Neural progenitor cell (in vitro differentiated cells): ENCODE data around the gene ATF5. TPM values are rescaled to one million over a fixed set of nuclear protein-coding genes. Genes with fewer than 3 reads are reported as not detected.

Experiments used
- DNase-seq: peaks from one replicate; pipeline ENCODE4 v3.0.0-alpha.2; 2016; ENCODE audit warnings: low spot score
- H2AFZ ChIP-seq: fragments of 200-600 bp; sonication (generic); replicated peaks from 2 replicates; pipeline ENCODE4 v1.6.1; 2016; ENCODE audit warnings: antibody characterized with exemption
- H3F3A ChIP-seq: fragments of 200-600 bp; sonication (generic); 2 replicates; pipeline ENCODE4 v1.6.1; 2016; ENCODE audit warnings: antibody characterized with exemption, low read depth
- H3K27ac ChIP-seq: fragments of 200-600 bp; sonication (generic); 2 replicates; pipeline ENCODE4 v1.5.1; 2016; ENCODE audit warnings: mild to moderate bottlenecking
- H3K27me3 ChIP-seq: fragments of 200-600 bp; sonication (generic); 2 replicates; pipeline ENCODE4 v1.6.1; 2016; ENCODE audit warnings: mild to moderate bottlenecking, moderate library complexity
- H3K36me3 ChIP-seq: fragments of 200-600 bp; sonication (generic); 2 replicates; pipeline ENCODE4 v1.5.1; 2016
- H3K4me1 ChIP-seq: fragments of 200-600 bp; sonication (generic); 2 replicates; pipeline ENCODE4 v1.6.1; 2016; ENCODE audit warnings: mixed run types
- H3K4me2 ChIP-seq: fragments of 200-600 bp; sonication (generic); 2 replicates; pipeline ENCODE4 v1.6.1; 2016
- H3K4me3 ChIP-seq: fragments of 200-600 bp; sonication (generic); 2 replicates; pipeline ENCODE4 v1.5.1; 2016
- H3K79me2 ChIP-seq: fragments of 200-600 bp; sonication (generic); 2 replicates; pipeline ENCODE4 v1.6.1; 2016; ENCODE audit warnings: low read depth
- H3K9ac ChIP-seq: fragments of 200-600 bp; sonication (generic); 2 replicates; pipeline ENCODE4 v1.6.1; 2016
- H3K9me3 ChIP-seq: fragments of 200-600 bp; sonication (generic); 2 replicates; pipeline ENCODE4 v1.5.1; 2016; ENCODE audit warnings: low read depth
- H4K20me1 ChIP-seq: fragments of 200-600 bp; sonication (generic); 2 replicates; pipeline ENCODE4 v1.6.1; 2016; ENCODE audit warnings: low read depth
- H3K27ac Mint-ChIP-seq: 3 replicates; pipeline ENCODE4 v1.8.0; 2021; ENCODE audit warnings: mixed read lengths
- H3K27me3 Mint-ChIP-seq: 2 replicates; pipeline ENCODE4 v1.8.0; 2022; ENCODE audit warnings: low read depth, mild to moderate bottlenecking, inconsistent platforms, moderate library complexity, mixed read lengths; ENCODE audit not compliant: insufficient read depth
- H3K36me3 Mint-ChIP-seq: 3 replicates; pipeline ENCODE4 v1.8.0; 2021; ENCODE audit warnings: mixed read lengths
- H3K4me1 Mint-ChIP-seq: 3 replicates; pipeline ENCODE4 v1.8.0; 2021; ENCODE audit warnings: mixed read lengths
- H3K4me3 Mint-ChIP-seq: 3 replicates; pipeline ENCODE4 v1.8.0; 2021; ENCODE audit warnings: mild to moderate bottlenecking, moderate library complexity, mixed read lengths
- H3K9me3 Mint-ChIP-seq: 3 replicates; pipeline ENCODE4 v1.8.0; 2020; ENCODE audit warnings: mixed read lengths
- CTCF ChIP-seq: fragments of 200-600 bp; sonication (generic); IDR thresholded peaks from 2 replicates; pipeline ENCODE4 v1.5.1; 2017; ENCODE audit warnings: antibody characterized with exemption, mild to moderate bottlenecking
- EZH2 ChIP-seq: fragments of 200-600 bp; sonication (generic); IDR thresholded peaks from 2 replicates; pipeline ENCODE4 v1.6.1; 2017; ENCODE audit warnings: antibody characterized with exemption, mild to moderate bottlenecking, moderate library complexity
- EZH2phosphoT487 ChIP-seq: fragments of 200-600 bp; sonication (generic); IDR thresholded peaks from 2 replicates; pipeline ENCODE4 v1.6.1; 2017; ENCODE audit warnings: antibody characterized with exemption
- total RNA-seq: library from RNA; depleted of rRNA; stranded (reverse); fragments of >200 nt; gene quantifications from 2 replicates; pipeline ENCODE4 v1.2.3, GENCODE V29; 2015; ENCODE audit warnings: low replicate concordance

Gene ATF5
- total RNA-seq, 1 donor from 2014 or later: 1.6 TPM

GRCh38 chr19:49949742-49950589, 21.0 kb downstream of the ATF5 start:
- Histone ChIP-seq H3K4me1 (no peaks in the 10 kb centered on the region), H3K9me3 (no peaks in the 10 kb centered on the region), H3K9ac (no peak overlapping the region), H3K36me3 (no peaks in the 10 kb centered on the region), H3K27me3 (no peaks in the 10 kb centered on the region), H3K4me3 (no peak overlapping the region), H3F3A (no peaks in the 10 kb centered on the region), H3K4me2 (no peak overlapping the region), H2AFZ (no peak overlapping the region), H3K79me2 (no peaks in the 10 kb centered on the region), H3K27ac (no peak overlapping the region), H4K20me1 (no peaks in the 10 kb centered on the region)
- Mint-ChIP-seq H3K27ac (peak overlapping the region; percentile 86), H3K9me3 (no peaks in the 10 kb centered on the region), H3K27me3 (peaks cover 3% of the 10 kb centered on the region), H3K4me1 (peaks cover 26% of the 10 kb centered on the region), H3K36me3 (no peaks in the 10 kb centered on the region), H3K4me3 (peak overlapping the region; percentile 53)
- no peak for TF ChIP-seq EZH2phosphoT487
- TF ChIP-seq EZH2: no peak
- TF ChIP-seq CTCF: no peak
- no peak for DNase-seq

- H3K27ac Mint-ChIP-seq: peak overlapping the region; percentile 51
- no peaks in the 10 kb centered on the region for H3K9me3 Mint-ChIP-seq
- H3K36me3 Mint-ChIP-seq: no peaks in the 10 kb centered on the region
- Histone ChIP-seq H3K4me3 (no peak overlapping the region), H3K9ac (no peak overlapping the region), H3K4me1 (no peaks in the 10 kb centered on the region), H3K27me3 (no peaks in the 10 kb centered on the region), H3K9me3 (no peaks in the 10 kb centered on the region), H3K79me2 (no peaks in the 10 kb centered on the region), H4K20me1 (no peaks in the 10 kb centered on the region), H2AFZ (no peak overlapping the region), H3F3A (no peaks in the 10 kb centered on the region), H3K27ac (no peak overlapping the region), H3K36me3 (no peaks in the 10 kb centered on the region), H3K4me2 (no peak overlapping the region)
- peaks cover 26% of the 10 kb centered on the region for H3K4me1 Mint-ChIP-seq
- H3K27me3 Mint-ChIP-seq: peaks cover 3% of the 10 kb centered on the region
- no peak for DNase-seq
- TF ChIP-seq EZH2phosphoT487: no peak
- no peak for TF ChIP-seq CTCF
- TF ChIP-seq EZH2: no peak
- H3K4me3 Mint-ChIP-seq: no peak overlapping the region
These were observed 21.6 kb downstream of the ATF5 start for GRCh38 chr19:49950590-49950948.

- H3K4me1 ChIP-seq: no peaks in the 10 kb centered on the region
- H3K27ac ChIP-seq: no peak overlapping the region
- no peaks in the 10 kb centered on the region for H3F3A ChIP-seq
- no peaks in the 10 kb centered on the region for H3K9me3 ChIP-seq
- H3K79me2 ChIP-seq: no peaks in the 10 kb centered on the region
- no peaks in the 10 kb centered on the region for H3K36me3 Mint-ChIP-seq
- no peaks in the 10 kb centered on the region for H3K36me3 ChIP-seq
- no peak overlapping the region for H3K4me3 ChIP-seq
- TF ChIP-seq EZH2 (no peak), CTCF (no peak), EZH2phosphoT487 (no peak)
- peak overlapping the region; percentile 51 for H3K27ac Mint-ChIP-seq
- no peaks in the 10 kb centered on the region for H3K27me3 ChIP-seq
- no peak overlapping the region for H2AFZ ChIP-seq
- no peak for DNase-seq
- no peak overlapping the region for H3K4me3 Mint-ChIP-seq
- peaks cover 3% of the 10 kb centered on the region for H3K27me3 Mint-ChIP-seq
- no peaks in the 10 kb centered on the region for H4K20me1 ChIP-seq
- H3K4me1 Mint-ChIP-seq: peaks cover 26% of the 10 kb centered on the region
- no peak overlapping the region for H3K4me2 ChIP-seq
- H3K9ac ChIP-seq: no peak overlapping the region
- H3K9me3 Mint-ChIP-seq: no peaks in the 10 kb centered on the region
These were observed 22.0 kb downstream of the ATF5 start for GRCh38 chr19:49950956-49951526.
